Small intestine (tissue), 7 donors: ENCODE measurements around the gene STMND1. TPM values are rescaled to one million over a fixed set of nuclear protein-coding genes. Genes with fewer than 3 reads are reported as not detected.

Experiments
- DNase-seq, 2 donors: peaks; one replicate each; pipeline versions ENCODE4 v3.0.0 to v3.0.0-alpha.2; 2013
- FAIRE-seq: peaks from 2 replicates; lab custom pipeline; 2012; peaks lifted over from hg19 to GRCh38; lab: Jason Lieb, UNC
- H3K27ac ChIP-seq, 3 donors: one replicate each; pipeline ENCODE4 v1.5.1; 2013; ENCODE audit warnings: low read length in 2 of 3, mild to moderate bottlenecking in 2 of 3, control low read depth in 1 of 3, inconsistent platforms in 1 of 3, low read depth in 1 of 3, moderate library complexity in 1 of 3
- H3K27me3 ChIP-seq, 3 donors: one replicate each; pipeline ENCODE4 v1.6.1; 2013; ENCODE audit warnings: low read length in 3 of 3, inconsistent platforms in 1 of 3; ENCODE audit not compliant: control insufficient read depth in 3 of 3, insufficient read depth in 3 of 3
- H3K36me3 ChIP-seq, 3 donors: one replicate each; pipeline ENCODE4 v1.6.1; 2013; ENCODE audit warnings: low read length in 3 of 3, inconsistent platforms in 1 of 3, low read depth in 1 of 3, mild to moderate bottlenecking in 1 of 3, moderate library complexity in 1 of 3; ENCODE audit not compliant: control insufficient read depth in 3 of 3, insufficient read depth in 2 of 3
- H3K4me1 ChIP-seq, 3 donors: one replicate each; pipeline ENCODE4 v1.6.1; 2013; ENCODE audit warnings: low read length in 2 of 3, inconsistent platforms in 1 of 3, low read depth in 1 of 3, mild to moderate bottlenecking in 1 of 3, moderate library complexity in 1 of 3; ENCODE audit not compliant: control insufficient read depth in 3 of 3, insufficient read depth in 2 of 3
- H3K4me3 ChIP-seq, 3 donors: one replicate each; pipeline ENCODE4 v1.5.1; 2013; ENCODE audit warnings: low read length in 3 of 3, control low read depth in 1 of 3, inconsistent platforms in 1 of 3, low read depth in 1 of 3, mild to moderate bottlenecking in 1 of 3, moderate library complexity in 1 of 3
- H3K9me3 ChIP-seq, 2 donors: one replicate each; pipeline ENCODE4 v1.6.1; 2013; ENCODE audit warnings: low read depth in 1 of 2, low read length in 1 of 2; ENCODE audit not compliant: control insufficient read depth in 2 of 2, insufficient read depth in 1 of 2
- WGBS, 3 donors: extraction: QIAGEN DNeasy Blood & Tissue Kit; methylation state at CpG; one replicate each; pipeline ENCODE4 v1.1.7; 2013; 5-methylcytosine and 5-hydroxymethylcytosine counted together
- polyA plus RNA-seq, 4 donors: library from polyadenylated mRNA; stranded (reverse) in 3 of 4; unstranded in 1 of 4; fragments of 200-250 nt in 3 of 4; fragments of 120-200 nt in 1 of 4; gene quantifications; one replicate each; pipeline versions ENCODE4 v1.2.1 to v1.2.3, GENCODE V29; 2013
- donor health status: healthy with polysubstance abuse.
- donor health status: control.
- donor health status: control.
- donor health status: Bipolar disorder and iron deficiency.
- donor health status: healthy.

STMND1 gene
- polyA plus RNA-seq, 4 donors, result 0.06 to 0.22 TPM; not detected in 2

GRCh38 chr6:17156112-17156921 lies 54.5 kb downstream of the STMND1 start:
- no peak for FAIRE-seq
- Histone ChIP-seq H3K36me3 (no peaks in the 10 kb centered on the region), H3K4me1 (no peaks in the 10 kb centered on the region), H3K27ac (no peak overlapping the region), H3K27me3 (no peaks in the 10 kb centered on the region), H3K9me3 (peaks cover 1 to 3% of the 10 kb centered on the region in 2 donors), H3K4me3 (no peak overlapping the region)
- peak; percentile 69 to 76 for DNase-seq
- 40 to 42% (median 41%) methylated on average over 4 of the region's 4 CpGs for WGBS, 3 donors

GRCh38 chr6:17156966-17157365 lies 55.1 kb downstream of the STMND1 start:
- H3K4me3 ChIP-seq, result no peak overlapping the region
- no peaks in the 10 kb centered on the region for H3K4me1 ChIP-seq
- peaks cover 1 to 3% of the 10 kb centered on the region in 2 donors for H3K9me3 ChIP-seq
- no peaks in the 10 kb centered on the region for H3K27me3 ChIP-seq
- DNase-seq (no peak), FAIRE-seq (no peak)
- WGBS, 3 donors, result 78 to 84% (median 79%) methylated on average over 8 of the region's 8 CpGs
- no peaks in the 10 kb centered on the region for H3K36me3 ChIP-seq
- H3K27ac ChIP-seq, result no peak overlapping the region

GRCh38 chr6:17157617-17158016 lies 55.8 kb downstream of the STMND1 start:
- no peak for FAIRE-seq
- Histone ChIP-seq H3K27ac (no peak overlapping the region), H3K9me3 (peaks cover 1 to 3% of the 10 kb centered on the region in 2 donors), H3K4me3 (no peak overlapping the region), H3K4me1 (no peaks in the 10 kb centered on the region), H3K27me3 (no peaks in the 10 kb centered on the region), H3K36me3 (no peaks in the 10 kb centered on the region)
- no peak for DNase-seq
- 61 to 90% (median 90%) methylated on average over 2 of the region's 2 CpGs for WGBS, 3 donors

GRCh38 chr6:17159240-17159639 lies 57.4 kb downstream of the STMND1 start:
- 10 to 39% (median 23%) methylated on average over 5 of the region's 5 CpGs for WGBS, 3 donors
- Histone ChIP-seq H3K4me3 (no peak overlapping the region), H3K27ac (no peak overlapping the region), H3K36me3 (no peaks in the 10 kb centered on the region), H3K27me3 (no peaks in the 10 kb centered on the region), H3K4me1 (no peaks in the 10 kb centered on the region), H3K9me3 (peaks cover 0 to 3% of the 10 kb centered on the region in 2 donors)
- DNase-seq (peak in 1 of 2 donors; percentile 79), FAIRE-seq (no peak)

- H3K36me3 ChIP-seq, result no peaks in the 10 kb centered on the region
- peaks cover 0 to 3% of the 10 kb centered on the region in 2 donors for H3K9me3 ChIP-seq
- no peak overlapping the region for H3K4me3 ChIP-seq
- H3K27ac ChIP-seq, result no peak overlapping the region
- no peaks in the 10 kb centered on the region for H3K4me1 ChIP-seq
- no peak for DNase-seq
- H3K27me3 ChIP-seq, result no peaks in the 10 kb centered on the region
- FAIRE-seq, result no peak
- 71 to 86% (median 78%) methylated on average over 2 of the region's 2 CpGs for WGBS, 3 donors
Measured at GRCh38 chr6:17161076-17161475, 59.2 kb downstream of the STMND1 start.

GRCh38 chr6:17165383-17165782 lies 63.5 kb downstream of the STMND1 start:
- no peak for FAIRE-seq
- no peaks in the 10 kb centered on the region for H3K36me3 ChIP-seq

GRCh38 chr6:17167327-17167979 lies 65.6 kb downstream of the STMND1 start:
- no peak for FAIRE-seq
- Histone ChIP-seq H3K36me3 (no peaks in the 10 kb centered on the region), H3K27me3 (no peaks in the 10 kb centered on the region), H3K4me3 (no peak overlapping the region), H3K4me1 (no peaks in the 10 kb centered on the region), H3K27ac (no peak overlapping the region), H3K9me3 (no peaks in the 10 kb centered on the region)
- DNase-seq, result peak; percentile 39 to 53
- WGBS, 3 donors, result 14 to 44% (median 26%) methylated on average over 9 of the region's 9 CpGs

More at GRCh38 chr6:17165383-17165782, 63.5 kb downstream of the STMND1 start:
- DNase-seq, result no peak
- Histone ChIP-seq H3K9me3 (no peaks in the 10 kb centered on the region), H3K27me3 (no peaks in the 10 kb centered on the region), H3K27ac (no peak overlapping the region), H3K4me3 (no peak overlapping the region), H3K4me1 (no peaks in the 10 kb centered on the region)
- WGBS, 3 donors, result 77 to 87% (median 79%) methylated on average over 5 of the region's 5 CpGs

- Histone ChIP-seq H3K4me3 (no peak overlapping the region), H3K36me3 (no peaks in the 10 kb centered on the region), H3K4me1 (no peaks in the 10 kb centered on the region), H3K27ac (no peak overlapping the region), H3K27me3 (no peaks in the 10 kb centered on the region), H3K9me3 (no peaks in the 10 kb centered on the region)
- 64 to 85% (median 79%) methylated on average over 6 of the region's 6 CpGs for WGBS, 3 donors
- FAIRE-seq (no peak), DNase-seq (no peak)
Measured at GRCh38 chr6:17169291-17169690, 67.4 kb downstream of the STMND1 start.
